Suprapubic skin (tissue), 4 donors: Measurements from ENCODE around the gene MADCAM1.

Experiments
- CTCF ChIP-seq, 2 donors: fragments of 200-600 bp in 1 of 2; fragments of 450-650 bp in 1 of 2; sonication (generic) in 1 of 2; IDR thresholded peaks; one replicate each; pipeline ENCODE4 v1.5.1; 2016 to 2019; ENCODE audit warnings: antibody characterized with exemption in 2 of 2, mild to moderate bottlenecking in 1 of 2, moderate library complexity in 1 of 2
- EP300 ChIP-seq: sonication (generic); formaldehyde crosslinking; IDR thresholded peaks from one replicate; pipeline ENCODE4 v1.6.1; 2017; ENCODE audit warnings: antibody characterized with exemption
- POLR2A ChIP-seq, 2 donors: fragments of 450-650 bp; IDR thresholded peaks; one replicate each; pipeline ENCODE4 v1.6.1; 2017; ENCODE audit warnings: antibody characterized with exemption in 2 of 2, mild to moderate bottlenecking in 2 of 2, moderate library complexity in 2 of 2
- POLR2AphosphoS5 ChIP-seq, 3 donors: sonication (generic); formaldehyde crosslinking; IDR thresholded peaks; one replicate each; pipeline ENCODE4 v1.6.1; 2017; ENCODE audit warnings: antibody characterized with exemption in 3 of 3

DNA sequence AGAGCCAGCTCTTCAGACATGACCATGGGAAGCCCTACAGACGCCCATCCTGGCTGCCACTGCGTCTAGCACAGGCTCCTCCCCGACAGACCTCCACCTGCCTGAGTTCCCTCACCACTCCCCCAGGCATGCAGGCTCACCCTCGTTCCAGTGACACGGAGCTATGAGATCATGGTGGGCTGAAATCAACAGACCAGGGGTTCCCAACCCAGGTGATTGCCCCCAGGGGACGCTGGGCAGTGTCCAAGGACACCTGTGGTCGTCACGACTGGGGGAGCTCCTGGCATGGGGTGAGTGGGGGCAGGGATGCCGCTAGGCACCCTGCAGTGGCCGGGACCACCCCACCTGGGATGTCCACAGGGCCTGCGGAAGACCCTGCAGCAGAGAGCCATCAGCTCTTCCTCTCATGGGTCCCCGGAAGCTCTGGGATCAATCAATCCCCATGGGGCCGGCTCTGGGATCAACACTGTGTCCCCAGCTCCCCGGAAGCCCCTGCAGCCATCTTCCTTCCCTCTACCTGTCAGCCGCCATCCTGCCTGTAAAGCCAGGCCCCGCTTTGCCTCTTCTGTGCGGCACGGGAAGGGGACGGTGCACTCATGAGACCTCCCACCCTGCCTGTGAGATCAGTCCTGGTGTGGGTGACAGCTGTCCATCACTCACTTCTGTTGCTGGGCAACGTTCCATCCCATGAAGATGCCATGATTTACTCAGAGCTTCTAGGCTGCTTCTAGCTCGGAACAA, 12.8 kb upstream of the MADCAM1 start:
- no peak for TF ChIP-seq CTCF (IDR thresholded peaks at IDR 0.05)
- no peak for TF ChIP-seq EP300
- no peak for TF ChIP-seq POLR2AphosphoS5 (IDR thresholded peaks at IDR 0.05)
- no peak for TF ChIP-seq POLR2A (IDR thresholded peaks at IDR 0.05)
